GM19240 (cell line): ENCODE data around the gene EPHB3.

Experiments used
- DNase-seq: peaks from one replicate; pipeline ENCODE4 v3.0.0; 2011; ENCODE audit warnings: low spot score; ENCODE audit not compliant: insufficient read length

EPHB3 gene

GRCh38 chr3:184579513-184579912, 17.9 kb downstream of the EPHB3 start:
- DNase-seq = no peak

- DNase-seq = no peak
Measured at GRCh38 chr3:184580376-184580775, 18.8 kb downstream of the EPHB3 start.

GRCh38 chr3:184581331-184581855, 19.8 kb downstream of the EPHB3 start:
- DNase-seq = no peak

GRCh38 chr3:184582646-184583577, 21.3 kb downstream of the EPHB3 start:
- no peak for DNase-seq

- no peak for DNase-seq
Measured at GRCh38 chr3:184583578-184584451, 22.2 kb downstream of the EPHB3 start.

GRCh38 chr3:184584464-184584891, 22.9 kb downstream of the EPHB3 start:
- DNase-seq = no peak

- no peak for DNase-seq
Measured at GRCh38 chr3:184585545-184585944, 24.0 kb downstream of the EPHB3 start.

GRCh38 chr3:184586851-184587250, 25.3 kb downstream of the EPHB3 start:
- DNase-seq = no peak

- DNase-seq = no peak
Measured at GRCh38 chr3:184588776-184589175, 27.2 kb downstream of the EPHB3 start.

- DNase-seq = no peak
Measured at GRCh38 chr3:184590795-184591194, 29.2 kb downstream of the EPHB3 start.

- no peak for DNase-seq
Measured at GRCh38 chr3:184591789-184592188, 30.2 kb downstream of the EPHB3 start.

GRCh38 chr3:184592371-184593219, 31.0 kb downstream of the EPHB3 start:
- DNase-seq = no peak

- no peak for DNase-seq
Measured at GRCh38 chr3:184593220-184593927, 31.8 kb downstream of the EPHB3 start.

GRCh38 chr3:184593928-184594303, 32.3 kb downstream of the EPHB3 start:
- no peak for DNase-seq

- no peak for DNase-seq
Measured at GRCh38 chr3:184594371-184595001, 32.9 kb downstream of the EPHB3 start.

GRCh38 chr3:184595726-184596125, 34.1 kb downstream of the EPHB3 start:
- DNase-seq = no peak

- DNase-seq = no peak
Measured at GRCh38 chr3:184596233-184596632, 34.6 kb downstream of the EPHB3 start.

GRCh38 chr3:184596886-184597575, 35.4 kb downstream of the EPHB3 start:
- no peak for DNase-seq

GRCh38 chr3:184597829-184598573, 36.4 kb downstream of the EPHB3 start:
- DNase-seq = no peak
